HG03575 (cell line): Measurements from ENCODE around the gene IGSF10.

Source experiments
- ATAC-seq: cut with Tn5 transposase; IDR thresholded peaks from one replicate; pipeline ENCODE4 v1.9.1; 2021; ENCODE audit not compliant: unreplicated experiment, insufficient number of reproducible peaks, low FRiP score; ENCODE audit errors: extremely low read depth

The IGSF10 gene

DNA sequence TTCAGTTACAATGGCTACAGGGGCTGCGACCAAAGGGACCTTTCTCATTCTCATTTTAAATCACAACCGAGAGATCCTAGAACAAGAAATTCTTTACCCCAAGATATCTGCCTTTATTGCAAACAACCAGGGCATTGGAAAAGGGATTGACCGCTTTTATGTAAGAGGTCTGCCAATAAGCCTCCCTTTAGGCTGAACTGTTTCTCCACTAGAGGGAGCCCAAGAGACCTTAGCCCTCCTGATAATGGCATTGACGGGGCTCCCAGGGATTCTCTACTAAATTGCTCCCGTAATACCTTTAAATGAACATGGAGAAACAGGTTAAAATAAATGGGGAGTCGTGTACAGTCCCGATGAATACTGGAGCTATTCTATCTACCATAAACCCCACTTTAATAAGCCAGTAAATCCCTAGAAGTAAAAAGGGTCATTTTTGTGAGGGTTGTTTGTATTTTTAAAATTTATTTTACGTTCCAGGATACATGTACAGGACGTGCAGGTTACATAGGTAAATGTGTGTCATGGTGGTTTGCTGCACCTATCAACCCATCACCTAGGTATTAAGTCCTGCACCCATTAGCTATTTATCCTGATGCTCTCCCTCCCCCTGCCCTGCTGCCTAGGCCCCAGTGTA is 7.5 kb upstream of the IGSF10 start:
- no peak for ATAC-seq

DNA sequence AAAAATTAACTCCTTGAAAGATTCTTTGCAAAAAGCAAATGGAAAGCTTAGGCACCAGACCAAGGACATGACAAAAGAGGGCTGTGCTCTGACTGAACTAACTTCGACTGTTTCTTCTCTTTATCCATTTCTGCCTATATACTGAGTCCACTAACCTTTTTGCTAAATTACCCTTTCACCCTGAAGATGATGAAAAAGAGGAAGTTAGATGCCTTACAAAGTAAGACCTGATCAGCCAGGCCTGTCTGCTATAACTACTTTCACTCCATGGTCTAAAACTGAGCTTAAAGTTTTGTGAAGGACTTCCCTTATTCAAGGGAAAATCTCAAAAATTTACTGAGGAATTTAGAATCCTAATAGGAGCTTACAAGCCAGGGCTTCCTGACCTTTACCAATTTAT is 6.2 kb upstream of the IGSF10 start:
- ATAC-seq = no peak

DNA sequence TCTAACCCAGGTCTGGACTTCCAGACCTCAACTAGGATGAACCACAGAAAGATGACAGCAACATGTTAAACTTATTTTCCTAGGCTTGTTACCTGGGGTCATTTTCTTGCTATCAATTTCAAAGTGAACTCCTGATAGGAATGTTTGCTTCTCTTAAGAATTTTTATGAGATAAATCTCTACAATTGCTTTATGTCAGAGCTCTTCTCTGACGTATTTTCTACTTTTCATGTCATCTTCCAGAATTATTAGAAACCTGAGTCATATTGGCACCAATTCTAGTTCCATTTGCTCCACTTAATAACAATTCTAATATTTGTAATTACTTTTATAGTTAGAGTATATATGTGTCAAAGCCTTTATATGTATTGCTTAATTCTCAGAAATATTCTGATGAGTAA is 2.1 kb upstream of the IGSF10 start:
- no peak for ATAC-seq

DNA sequence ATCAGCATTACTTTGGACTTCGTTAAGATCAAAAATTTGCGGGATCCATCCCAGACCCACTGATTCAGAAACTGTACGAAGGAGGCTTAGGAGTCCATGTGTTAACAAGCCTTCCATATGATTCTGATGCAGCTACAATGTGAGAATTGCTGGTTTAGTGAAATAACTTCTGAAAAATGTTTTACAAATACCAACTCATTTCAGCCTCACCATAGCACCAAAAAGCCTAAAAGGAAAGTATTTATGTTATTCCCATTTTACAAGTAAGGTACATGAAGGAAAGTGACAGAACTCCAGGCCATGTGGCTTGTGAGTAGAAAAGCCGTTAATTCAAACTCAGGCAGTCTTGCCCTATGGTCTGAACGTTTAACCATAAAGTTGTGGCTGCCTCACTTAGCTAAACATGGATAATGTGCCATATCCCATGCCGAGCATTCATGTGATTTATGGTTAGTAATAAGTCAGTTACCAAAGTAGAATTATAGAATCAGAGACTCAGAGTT is 1.5 kb upstream of the IGSF10 start:
- no peak for ATAC-seq

DNA sequence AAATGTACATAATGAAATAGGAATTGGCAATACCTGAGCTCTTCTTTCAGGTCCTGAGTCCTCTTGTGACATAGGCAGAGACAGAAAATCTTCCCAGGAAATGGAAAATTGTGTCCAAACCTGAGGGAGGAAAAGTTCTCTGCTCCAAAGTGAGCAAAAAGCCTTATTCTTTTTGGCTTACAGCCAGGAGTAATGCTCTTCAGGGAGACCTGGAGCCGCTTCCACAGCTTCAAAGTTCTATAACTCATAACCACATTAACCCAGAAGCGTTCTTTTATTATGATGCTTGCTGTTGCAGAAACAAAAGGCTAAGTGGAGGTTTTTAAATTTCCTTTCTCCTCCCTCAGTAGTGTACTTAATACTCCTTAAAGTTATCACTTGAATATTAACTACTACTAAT is 633 bp downstream of the IGSF10 start:
- no peak for ATAC-seq

DNA sequence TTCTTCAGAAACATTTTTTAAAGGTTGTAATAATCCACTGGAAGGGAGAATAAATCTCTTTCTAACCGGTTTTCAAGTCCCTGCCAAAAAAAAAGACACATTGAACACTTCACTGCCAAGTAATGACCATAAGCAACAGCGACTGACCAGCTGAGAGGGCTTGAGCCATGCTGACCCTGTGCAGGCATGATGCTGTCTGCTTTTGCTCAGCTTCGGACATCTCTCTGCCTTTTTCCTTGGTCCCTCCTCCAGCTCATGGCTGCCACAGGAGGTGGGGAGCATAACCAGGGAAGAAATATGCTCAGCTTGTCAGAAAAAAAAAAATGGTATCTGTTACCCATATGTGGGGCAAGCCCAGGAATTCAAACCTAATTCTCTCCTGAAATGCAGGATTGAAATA is 1.5 kb downstream of the IGSF10 start:
- ATAC-seq = no peak

DNA sequence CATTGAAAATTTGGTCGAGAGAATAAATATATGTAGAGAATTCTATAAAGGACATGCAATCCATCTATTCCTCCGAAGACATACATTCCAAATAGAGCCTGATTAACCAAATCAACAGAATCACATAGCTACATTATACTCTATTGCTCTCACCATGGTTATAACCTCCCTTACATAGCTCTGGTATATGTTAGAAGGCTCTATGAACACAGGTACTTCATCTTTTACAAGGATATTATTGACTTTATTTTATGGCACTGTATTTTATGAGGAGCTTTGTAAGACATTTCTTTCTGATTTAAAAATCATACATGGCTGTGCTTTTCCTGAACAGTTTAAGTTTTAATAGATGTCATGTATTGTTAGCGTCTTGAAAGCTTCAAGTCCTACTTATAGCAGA is 4.8 kb downstream of the IGSF10 start:
- ATAC-seq = no peak

DNA sequence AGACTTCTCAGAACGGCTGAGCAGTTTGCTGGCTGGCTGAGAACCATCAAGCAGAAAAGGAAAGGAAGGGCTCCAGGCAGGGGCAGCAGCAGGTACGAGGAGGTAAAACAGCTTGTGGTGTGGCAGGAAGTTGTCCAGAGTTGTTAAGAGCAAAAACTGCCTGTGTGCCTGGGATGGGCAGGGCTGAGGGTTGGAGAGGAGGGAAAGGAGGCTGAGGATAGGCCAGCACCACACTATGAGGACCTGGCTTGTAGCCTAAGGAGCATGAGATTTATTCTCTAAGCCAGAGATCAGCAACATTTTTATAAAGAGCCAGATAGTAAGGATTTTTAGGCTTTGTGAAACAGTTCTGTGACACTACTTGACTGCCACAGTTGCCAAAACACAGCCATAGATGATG is 8.0 kb downstream of the IGSF10 start:
- no peak for ATAC-seq

DNA sequence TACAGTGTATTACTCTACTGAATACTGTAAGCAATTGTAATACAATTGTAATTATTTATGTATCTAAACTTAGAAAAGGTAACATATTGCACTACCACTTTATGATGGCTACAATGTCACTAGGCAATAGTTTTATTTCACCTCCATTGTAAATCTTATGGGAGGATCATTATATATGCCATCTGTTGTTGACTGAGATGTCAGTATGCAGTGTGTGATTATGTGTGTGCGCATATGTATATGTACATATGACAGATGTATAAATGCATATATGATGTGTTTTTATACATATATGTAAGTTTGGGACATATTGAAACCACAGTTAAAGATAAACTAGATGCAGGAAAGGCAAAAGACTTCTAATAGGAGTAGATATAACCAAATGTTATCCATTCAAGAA is 8.5 kb downstream of the IGSF10 start:
- no peak for ATAC-seq

DNA sequence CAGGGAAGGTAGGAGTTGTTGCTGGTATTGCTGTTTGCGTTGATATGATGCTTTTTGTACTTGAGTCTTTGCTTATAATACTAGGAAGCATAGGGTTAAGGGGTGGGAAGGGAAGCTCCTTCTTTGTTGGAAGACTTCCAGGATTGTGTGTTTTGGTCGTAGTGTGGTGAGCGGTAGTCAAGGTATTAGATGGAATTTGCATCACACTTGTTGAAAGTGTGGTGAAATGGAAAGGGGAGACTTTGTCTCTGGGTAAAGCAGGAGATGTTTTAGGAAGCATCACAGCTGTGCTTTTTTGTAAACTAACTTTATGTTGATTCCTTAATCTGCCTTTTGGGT is 14.9 kb downstream of the IGSF10 start:
- no peak for ATAC-seq

DNA sequence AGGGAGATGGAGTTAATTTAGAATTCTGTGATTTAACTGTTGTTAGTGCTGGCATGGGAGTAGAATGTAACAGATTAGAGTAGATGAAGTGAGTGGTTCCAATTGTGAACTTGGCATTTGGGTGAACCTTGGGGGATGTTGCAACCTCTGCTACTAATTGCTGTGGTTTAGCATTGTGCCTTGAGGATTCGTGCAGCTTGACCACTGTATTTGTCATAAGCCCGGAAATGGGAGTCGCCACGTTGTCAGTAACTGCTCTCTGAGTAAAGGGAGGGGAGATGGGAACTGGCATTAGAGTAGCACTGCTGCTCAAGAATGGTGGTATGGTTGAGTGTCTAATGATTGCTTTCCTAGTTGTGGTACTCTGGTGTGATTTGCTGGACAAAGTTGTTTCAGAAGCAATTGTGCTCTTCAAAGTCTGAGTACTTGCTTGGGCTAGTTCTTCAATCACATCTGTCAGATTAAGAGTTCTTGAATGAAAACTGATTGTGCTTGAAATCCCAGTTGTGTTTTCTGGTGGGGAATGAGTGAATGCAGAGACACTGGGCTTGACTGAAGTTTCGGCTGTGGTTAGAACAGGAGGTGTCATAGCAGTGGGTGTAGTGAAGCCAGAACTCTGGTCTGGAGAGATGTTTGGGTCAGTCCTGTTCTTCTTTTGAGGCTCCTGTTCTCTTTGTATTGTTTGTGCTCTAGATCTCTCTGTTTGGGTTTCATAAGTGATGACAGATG is 15.4 kb downstream of the IGSF10 start:
- no peak for ATAC-seq

DNA sequence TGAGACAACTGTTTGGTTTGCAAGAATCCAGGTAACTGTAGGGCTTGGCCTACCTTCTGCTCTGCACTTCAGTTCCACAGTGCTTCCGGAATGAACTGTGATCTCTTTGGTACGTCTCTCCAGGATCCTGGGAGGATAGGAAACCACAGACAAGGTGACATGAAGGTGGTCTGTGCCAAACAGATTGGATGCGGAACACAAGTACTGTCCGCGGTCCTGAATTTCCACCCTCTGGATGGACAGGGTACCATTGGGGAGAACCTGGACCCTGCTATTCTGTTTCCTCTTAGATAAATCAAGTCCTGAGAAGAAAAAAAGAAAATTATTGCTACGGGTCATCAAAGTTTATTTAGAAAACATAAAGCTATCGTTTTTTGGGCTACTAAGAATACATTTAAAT is 17.3 kb downstream of the IGSF10 start:
- no peak for ATAC-seq

DNA sequence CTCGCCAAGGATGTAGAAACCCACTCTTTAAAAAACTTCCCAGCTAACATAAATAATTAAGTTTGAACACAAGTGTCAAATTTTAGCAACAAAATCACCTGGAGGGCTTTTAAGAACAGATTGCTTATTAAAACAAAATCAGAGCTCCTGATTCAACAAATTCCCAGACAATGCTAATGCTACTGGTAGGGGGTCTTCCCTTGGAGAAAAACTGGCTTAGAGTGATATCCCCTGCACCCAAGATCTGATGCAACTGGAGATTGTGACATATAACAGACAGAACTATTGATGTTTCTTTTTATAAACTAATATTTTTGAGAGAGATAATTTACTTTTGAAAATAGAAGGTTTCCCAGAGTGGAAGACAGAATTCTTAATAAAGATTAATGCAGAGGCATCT is 19.9 kb downstream of the IGSF10 start:
- ATAC-seq = no peak

DNA sequence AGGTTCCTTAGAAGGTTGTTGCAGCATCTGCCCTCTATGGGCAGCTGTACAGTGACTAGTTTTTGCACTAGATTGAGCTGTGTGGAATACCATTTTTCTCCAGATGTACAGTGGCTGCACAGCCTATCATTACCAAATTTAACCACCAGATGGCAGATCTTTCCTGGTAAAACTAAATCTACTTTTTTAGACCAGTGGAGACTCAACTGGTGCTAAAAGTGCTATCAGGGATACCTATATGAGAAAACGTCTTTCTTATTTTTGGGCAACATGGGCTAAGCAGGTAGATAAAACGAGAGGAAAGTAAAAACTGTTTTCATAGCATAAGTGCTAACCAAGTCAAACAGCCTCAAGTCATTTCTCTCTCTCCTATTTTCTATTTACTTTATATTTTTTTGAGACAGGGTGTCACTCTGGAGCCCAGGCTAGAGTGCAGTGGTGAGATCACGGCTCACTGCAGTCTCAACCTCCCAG is 21.2 kb downstream of the IGSF10 start:
- ATAC-seq = no peak

DNA sequence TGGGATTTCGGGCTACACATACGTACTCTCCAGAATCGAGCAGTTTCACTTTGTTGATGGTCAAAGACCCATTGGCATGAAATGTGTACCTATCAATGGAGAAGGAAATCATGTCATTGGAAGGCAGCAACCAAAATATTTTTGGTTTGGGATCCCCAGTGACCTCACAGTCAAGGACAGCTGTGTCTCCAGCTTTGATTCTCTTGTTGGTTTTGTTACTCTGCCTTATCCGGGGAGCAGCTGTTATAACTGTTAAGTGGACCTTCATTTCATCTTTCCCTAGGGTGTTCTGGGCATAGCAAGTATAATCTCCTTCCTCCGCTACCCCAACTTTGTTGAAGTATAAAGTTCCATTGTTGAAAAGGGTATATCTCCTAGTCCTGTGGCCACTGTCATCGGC is 23.0 kb downstream of the IGSF10 start:
- no peak for ATAC-seq

DNA sequence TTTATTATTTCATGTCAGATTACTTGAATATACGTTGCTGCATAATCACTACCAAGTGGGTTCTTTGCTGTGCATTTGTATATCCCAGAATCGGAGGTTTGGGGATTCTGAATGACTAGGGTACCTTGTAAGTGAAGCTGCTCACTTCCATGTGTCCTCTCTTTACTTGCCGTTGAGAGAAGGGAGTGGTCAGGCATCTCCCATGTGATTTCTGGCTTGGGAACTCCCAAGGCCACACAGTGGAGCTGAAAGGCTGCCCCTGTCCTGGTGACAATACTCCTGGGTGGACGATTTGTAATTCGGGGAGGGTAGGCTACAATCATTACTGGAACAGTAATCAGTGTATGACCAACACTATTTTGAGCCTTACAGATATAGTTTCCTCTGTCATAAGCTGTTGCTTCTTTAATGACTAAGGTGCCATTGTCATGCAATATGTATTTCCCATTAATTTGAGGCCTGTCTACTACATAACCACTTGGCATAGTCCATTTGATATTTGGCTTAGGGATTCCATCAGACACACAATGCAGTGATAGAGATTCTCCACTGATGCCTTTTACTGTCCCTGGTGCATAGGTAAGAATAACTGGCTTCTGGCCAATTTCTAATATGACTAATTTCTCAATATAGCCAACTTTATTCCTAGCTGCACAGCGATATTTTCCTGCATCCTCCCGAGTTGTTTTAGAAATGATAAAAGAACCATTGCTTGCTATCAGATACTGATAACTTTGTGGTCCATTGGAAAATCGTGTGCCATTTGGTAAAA is 24.0 kb downstream of the IGSF10 start:
- ATAC-seq = no peak

DNA sequence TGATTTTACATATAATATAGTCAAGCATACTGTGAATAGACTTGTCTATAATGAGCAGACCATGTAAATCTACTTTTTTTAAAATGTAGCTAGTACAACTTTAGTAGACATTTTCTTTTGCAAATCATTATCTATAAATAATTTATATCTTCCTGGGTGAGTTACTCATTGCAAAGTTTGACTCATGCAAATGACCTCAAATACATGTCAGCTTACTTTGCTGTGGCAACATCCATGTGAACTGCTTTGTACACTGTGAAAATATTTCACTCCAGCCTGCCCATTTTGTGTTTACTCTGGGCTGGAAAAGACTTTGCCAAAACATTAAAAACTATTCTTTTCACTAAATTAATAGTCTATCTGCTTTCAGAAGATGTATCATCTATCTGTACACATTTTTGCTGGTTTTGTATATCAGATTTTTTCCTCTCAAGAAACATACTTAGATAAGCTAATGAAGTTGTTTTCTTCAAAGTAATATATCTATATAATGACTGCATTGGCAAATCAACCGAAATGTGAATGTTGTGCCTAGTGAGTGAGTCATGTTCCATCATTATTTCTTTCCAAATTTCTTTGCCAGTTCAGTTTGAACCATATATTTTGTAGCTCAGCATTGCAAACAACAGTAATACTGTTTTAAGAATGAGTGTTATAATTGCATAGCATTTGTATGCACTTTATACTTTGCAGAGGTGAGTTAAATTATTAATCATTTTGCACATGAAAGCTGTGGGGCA is 26.5 kb downstream of the IGSF10 start:
- ATAC-seq = no peak

DNA sequence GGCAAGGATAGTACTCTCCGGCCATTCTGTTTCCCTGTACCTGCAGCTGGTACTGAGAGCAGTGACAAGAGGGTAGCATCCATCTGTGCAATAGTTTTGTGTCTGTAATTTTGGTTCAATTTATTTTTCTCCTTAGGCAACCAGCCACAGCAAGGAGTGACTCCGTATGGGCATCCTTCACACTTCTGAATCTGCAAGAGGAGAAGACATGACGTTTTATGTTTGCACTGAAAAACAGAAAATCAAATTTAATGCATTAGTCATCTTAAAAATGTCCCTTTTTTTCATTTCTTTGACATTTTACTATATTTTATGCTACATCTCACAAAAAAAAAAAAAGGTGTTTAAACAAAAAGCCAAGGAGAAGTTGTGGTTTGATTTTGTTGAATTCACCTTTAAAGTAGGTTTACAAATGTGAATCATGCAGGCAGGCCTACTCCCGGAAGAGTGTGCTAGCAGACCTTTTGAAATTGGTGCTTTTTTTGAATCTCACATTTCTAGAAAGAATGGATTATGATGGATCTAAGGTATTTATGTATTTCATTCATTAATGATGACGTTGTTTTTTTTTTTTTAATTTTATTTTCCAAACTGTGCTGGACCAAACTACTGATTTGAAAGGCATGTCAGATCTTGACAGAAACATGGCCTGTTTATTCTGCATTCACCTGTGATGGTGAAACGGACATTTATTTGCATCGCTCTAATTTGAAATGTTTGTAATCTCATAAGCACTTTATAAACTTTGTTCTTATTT is 28.1 kb downstream of the IGSF10 start:
- no peak for ATAC-seq

DNA sequence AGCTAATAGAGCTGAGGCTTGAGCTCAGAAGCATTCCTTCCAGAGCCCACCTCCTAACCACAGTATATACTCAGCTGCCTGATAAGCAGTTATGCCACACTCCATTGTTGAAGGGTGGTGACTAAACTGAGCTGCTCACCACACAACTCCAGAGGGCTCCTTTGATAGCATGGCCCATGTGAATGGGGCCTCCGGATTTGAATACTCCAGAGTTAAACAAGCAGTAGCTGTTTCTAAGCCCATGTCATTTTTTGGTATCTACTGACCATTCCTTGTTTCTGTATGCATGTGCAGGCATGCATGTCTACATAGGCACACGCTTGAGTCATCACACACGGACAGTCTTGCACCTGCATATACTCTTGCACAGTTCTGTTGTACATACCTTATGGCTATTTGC is 28.9 kb downstream of the IGSF10 start:
- no peak for ATAC-seq
